HepG2 (cell line): ENCODE data around the gene EVI5. TPM values are rescaled to one million over a fixed set of nuclear protein-coding genes. Genes with fewer than 3 reads are reported as not detected.

Source experiments
- ARNT ChIP-seq: fragments of 450-650 bp; IDR thresholded peaks from 2 replicates; pipeline ENCODE4 v1.6.1; 2017
- DPF2 ChIP-seq: sonication (generic); formaldehyde crosslinking; IDR thresholded peaks from 2 replicates; pipeline ENCODE4 v1.4.0; 2020; ENCODE audit warnings: mild to moderate bottlenecking, low read depth, missing genetic modification reagents, borderline replicate concordance
- ELF4 ChIP-seq: sonication (generic); formaldehyde crosslinking; IDR thresholded peaks from 2 replicates; pipeline ENCODE4 v1.5.0; 2020; ENCODE audit warnings: missing genetic modification reagents, mild to moderate bottlenecking, moderate library complexity, borderline replicate concordance
- ERF ChIP-seq: IDR thresholded peaks from 2 replicates; pipeline ENCODE4 v1.6.1; 2018; ENCODE audit warnings: missing biosample characterization, missing genetic modification reagents
- ESRRA ChIP-seq: sonication (generic); formaldehyde crosslinking; IDR thresholded peaks from 2 replicates; pipeline ENCODE4 v1.5.1; 2020; ENCODE audit warnings: mild to moderate bottlenecking, low read depth, missing genetic modification reagents
- FOXA3 ChIP-seq: IDR thresholded peaks from 2 replicates; pipeline ENCODE4 v1.6.1; 2016; ENCODE audit warnings: missing genetic modification reagents, missing compliant biosample characterization
- FOXJ3 ChIP-seq: sonication (generic); formaldehyde crosslinking; IDR thresholded peaks from 2 replicates; pipeline ENCODE4 v1.4.0; 2020; ENCODE audit warnings: missing genetic modification reagents, mild to moderate bottlenecking, borderline replicate concordance
- HNF4A ChIP-seq: sonication (generic); formaldehyde crosslinking; IDR thresholded peaks from 2 replicates; pipeline ENCODE4 v1.4.0; 2020; ENCODE audit warnings: missing genetic modification reagents
- HOXA3 ChIP-seq: sonication (generic); formaldehyde crosslinking; IDR thresholded peaks from 2 replicates; pipeline ENCODE4 v1.5.0; 2020; ENCODE audit warnings: missing genetic modification reagents
- KDM3A ChIP-seq: IDR thresholded peaks from 2 replicates; pipeline ENCODE4 v1.6.1; 2018; ENCODE audit warnings: low read depth, missing compliant biosample characterization
- KLF16 ChIP-seq, 2 experiments: sonication (generic) in 1 of 2; formaldehyde crosslinking in 1 of 2; IDR thresholded peaks; 2 replicates each; pipeline versions ENCODE4 v1.6.1 to v1.8.0; 2016 to 2023; ENCODE audit warnings: missing genetic modification reagents in 2 of 2, missing compliant biosample characterization in 1 of 2
- SOX13 ChIP-seq, 3 experiments: fragments of 450-650 bp in 1 of 3; sonication (generic) in 1 of 3; formaldehyde crosslinking in 1 of 3; IDR thresholded peaks in 2 of 3; conservative IDR thresholded peaks in 1 of 3; 2 replicates each; pipeline versions ENCODE4 v1.5.0 to v1.6.1; 2016 to 2020; ENCODE audit warnings: antibody characterized with exemption in 1 of 3, mild to moderate bottlenecking in 1 of 3, missing compliant biosample characterization in 1 of 3, missing genetic modification reagents in 1 of 3, moderate library complexity in 1 of 3
- TARDBP ChIP-seq: sonication (generic); formaldehyde crosslinking; IDR thresholded peaks from 2 replicates; pipeline ENCODE4 v1.8.0; 2022; ENCODE audit warnings: mild to moderate bottlenecking, missing genetic modification reagents
- TFE3 ChIP-seq: IDR thresholded peaks from 2 replicates; pipeline ENCODE4 v1.6.1; 2016
- TOE1 ChIP-seq: sonication (generic); formaldehyde crosslinking; IDR thresholded peaks from 2 replicates; pipeline ENCODE4 v1.4.0; 2020; ENCODE audit warnings: mild to moderate bottlenecking, missing genetic modification reagents
- TP53 ChIP-seq: sonication (generic); formaldehyde crosslinking; conservative IDR thresholded peaks from 2 replicates; pipeline ENCODE4 v1.4.0; 2020; ENCODE audit warnings: missing genetic modification reagents
- XRCC5 ChIP-seq: fragments of 200-400 bp; formaldehyde crosslinking; optimal IDR thresholded peaks from 2 replicates; pipeline ENCODE3; 2017; ENCODE audit warnings: mild to moderate bottlenecking, low read length
- ZNF143 ChIP-seq: sonication (generic); formaldehyde crosslinking; IDR thresholded peaks from 2 replicates; pipeline ENCODE4 v1.4.0; 2020; ENCODE audit warnings: missing genetic modification reagents
- ZNF510 ChIP-seq: sonication (generic); formaldehyde crosslinking; IDR thresholded peaks from 2 replicates; pipeline ENCODE4 v1.4.0; 2020; ENCODE audit warnings: low read depth, mild to moderate bottlenecking, missing genetic modification reagents
- ZNF512B ChIP-seq: sonication (generic); formaldehyde crosslinking; IDR thresholded peaks from 2 replicates; pipeline ENCODE4 v1.5.1; 2020; ENCODE audit warnings: missing genetic modification reagents, mild to moderate bottlenecking, borderline replicate concordance
- ZNF720 ChIP-seq: sonication (generic); formaldehyde crosslinking; IDR thresholded peaks from 2 replicates; pipeline ENCODE4 v1.4.0; 2020; ENCODE audit warnings: missing genetic modification reagents
- ZSCAN12 ChIP-seq: sonication (generic); formaldehyde crosslinking; IDR thresholded peaks from 2 replicates; pipeline ENCODE4 v1.9.0; 2021; ENCODE audit warnings: mild to moderate bottlenecking, missing genetic modification reagents
- polyA plus RNA-seq, 8 experiments: library from polyadenylated mRNA; depleted of rRNA in 3 of 8; stranded (reverse) in 7 of 8; unstranded in 1 of 8; fragments of >200 nt; fragmentation: Illumina TruSeq in 4 of 8; extraction: Trizol in 4 of 8; gene quantifications; 2 replicates each; pipeline versions ENCODE4 v1.2.1 to v1.2.3, GENCODE V29; 2011 to 2016; ENCODE audit warnings: low read depth in 4 of 8, missing spikeins in 1 of 8, mixed read lengths in 1 of 8; ENCODE audit not compliant: insufficient read depth in 1 of 8
- total RNA-seq, 5 experiments: library from RNA; depleted of rRNA; stranded (reverse); fragments of >200 nt; fragmentation: Illumina TruSeq; extraction: Trizol; gene quantifications; 2 replicates each; pipeline ENCODE4 v1.2.3, GENCODE V29; 2016; ENCODE audit warnings: low read depth in 1 of 5
- TF ChIP-seq, protein P1 (sequence below): sonication (generic); formaldehyde crosslinking; IDR thresholded peaks from 2 replicates; pipeline ENCODE4 v1.4.0; 2020; ENCODE audit warnings: missing genetic modification reagents

The EVI5 gene
- total and polyA plus RNA-seq, 2 of the 13 experiments (the other 11 are each of a cell fraction or from before 2014, with no cell fraction given), result 4.0 to 12.6 TPM

- TF ChIP-seq ESRRA, result peak; percentile 58
- TF ChIP-seq SOX13 (IDR thresholded peaks at IDR 0.05), result no peak
- peak in 1 of 2 experiments; percentile 80; a peak in 2 of 4 replicates for TF ChIP-seq SOX13 (CRISPR knock-in tag; conservative IDR thresholded peaks at IDR 0.05 in 1 of 2, IDR thresholded peaks at IDR 0.05 in 1 of 2)
- TF ChIP-seq, protein P1, sequence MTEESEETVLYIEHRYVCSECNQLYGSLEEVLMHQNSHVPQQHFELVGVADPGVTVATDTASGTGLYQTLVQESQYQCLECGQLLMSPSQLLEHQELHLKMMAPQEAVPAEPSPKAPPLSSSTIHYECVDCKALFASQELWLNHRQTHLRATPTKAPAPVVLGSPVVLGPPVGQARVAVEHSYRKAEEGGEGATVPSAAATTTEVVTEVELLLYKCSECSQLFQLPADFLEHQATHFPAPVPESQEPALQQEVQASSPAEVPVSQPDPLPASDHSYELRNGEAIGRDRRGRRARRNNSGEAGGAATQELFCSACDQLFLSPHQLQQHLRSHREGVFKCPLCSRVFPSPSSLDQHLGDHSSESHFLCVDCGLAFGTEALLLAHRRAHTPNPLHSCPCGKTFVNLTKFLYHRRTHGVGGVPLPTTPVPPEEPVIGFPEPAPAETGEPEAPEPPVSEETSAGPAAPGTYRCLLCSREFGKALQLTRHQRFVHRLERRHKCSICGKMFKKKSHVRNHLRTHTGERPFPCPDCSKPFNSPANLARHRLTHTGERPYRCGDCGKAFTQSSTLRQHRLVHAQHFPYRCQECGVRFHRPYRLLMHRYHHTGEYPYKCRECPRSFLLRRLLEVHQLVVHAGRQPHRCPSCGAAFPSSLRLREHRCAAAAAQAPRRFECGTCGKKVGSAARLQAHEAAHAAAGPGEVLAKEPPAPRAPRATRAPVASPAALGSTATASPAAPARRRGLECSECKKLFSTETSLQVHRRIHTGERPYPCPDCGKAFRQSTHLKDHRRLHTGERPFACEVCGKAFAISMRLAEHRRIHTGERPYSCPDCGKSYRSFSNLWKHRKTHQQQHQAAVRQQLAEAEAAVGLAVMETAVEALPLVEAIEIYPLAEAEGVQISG (CRISPR knock-in tag), result peak; percentile 46; the same call in 1 of the 2 replicates
- no peak for TF ChIP-seq ZNF720 (CRISPR knock-in tag)
- no peak for TF ChIP-seq TP53 (CRISPR knock-in tag)
- TF ChIP-seq HOXA3, result peak; percentile 44; the same call in 1 of the 2 replicates
- no peak for TF ChIP-seq ZNF512B (CRISPR knock-in tag)
- TF ChIP-seq ZSCAN12 (CRISPR knock-in tag), result no peak
- no peak for TF ChIP-seq XRCC5
- peak; percentile 12; the same call in 1 of the 2 replicates for TF ChIP-seq TFE3 (CRISPR knock-in tag)
- no peak for TF ChIP-seq ZNF510
- TF ChIP-seq TOE1, result no peak
- TF ChIP-seq TARDBP (CRISPR knock-in tag), result peak; percentile 69; the same call in 1 of the 2 replicates
- peak; percentile 91 for TF ChIP-seq HNF4A
- TF ChIP-seq ERF (CRISPR knock-in tag), result peak; percentile 31; the same call in 1 of the 2 replicates
- peak; percentile 55; the same call in 1 of the 2 replicates for TF ChIP-seq DPF2 (CRISPR knock-in tag)
- no peak for TF ChIP-seq ARNT
- TF ChIP-seq KLF16 (CRISPR knock-in tag; IDR thresholded peaks at IDR 0.05), result 0 out of 4 replicates have a peak, but pooled peaks of 1 of the 2 experiments have one; percentile 16
- peak; percentile 90 for TF ChIP-seq FOXJ3 (CRISPR knock-in tag)
- TF ChIP-seq ELF4 (CRISPR knock-in tag), result no peak
- no peak for TF ChIP-seq KDM3A (CRISPR knock-in tag)
- TF ChIP-seq FOXA3 (CRISPR knock-in tag), result peak; percentile 79; the same call in 1 of the 2 replicates
- no peak for TF ChIP-seq ZNF143 (CRISPR knock-in tag)
Observed at GRCh38 chr1:92505015-92505692, 279.8 kb downstream of the EVI5 start (continued).
